Panc1 (cell line): ENCODE data around the gene OGDH. TPM values are rescaled to one million over a fixed set of nuclear protein-coding genes. Genes with fewer than 3 reads are reported as not detected.
"Not testable (repeated sequence)": the region's sequence is repeated elsewhere in the genome, so short reads cannot be mapped to it uniquely, and the experiment has no call there.

ENCODE experiments used
- ATAC-seq: fragments of 200-7000 bp; cut with Tn5 transposase; 2 replicates; pipeline ENCODE4 v1.9.1; 2020; ENCODE audit warnings: mild to moderate bottlenecking, moderate library complexity
- BruUV-seq: library from RNA; stranded (reverse); fragments of 400-500 nt; replicated peaks from 2 replicates; lab custom pipeline; 2021; lab: Mats Ljungman, UMichigan
- CTCF ChIA-PET: fragments of 300-600 bp; sonication (Branson Sonifier 250); formaldehyde crosslinking; loops from one replicate; lab custom pipeline; 2022; ENCODE audit warnings: antibody characterized with exemption; lab: Charles Lee
- POLR2A ChIA-PET: fragments of 300-600 bp; sonication (Branson Sonifier 250); formaldehyde crosslinking; loops from one replicate; lab custom pipeline; 2022; ENCODE audit warnings: antibody characterized with exemption; lab: Charles Lee
- DNase-seq: peaks from one replicate; pipeline ENCODE4 v3.0.0-alpha.2; 2010; ENCODE audit warnings: low read depth, low spot score
- H3K27ac ChIP-seq: 2 replicates; pipeline ENCODE4 v1.5.1; 2011; ENCODE audit warnings: mild to moderate bottlenecking, low read length, inconsistent platforms
- H3K27me3 ChIP-seq: fragments of 200-500 bp; sonication (Bioruptor generic); 2 replicates; pipeline ENCODE4 v1.6.0; 2014; ENCODE audit warnings: low read length, inconsistent platforms; ENCODE audit not compliant: control insufficient read depth, insufficient read depth
- H3K36me3 ChIP-seq: fragments of 200-500 bp; sonication (Bioruptor generic); 2 replicates; pipeline ENCODE4 v1.5.1; 2014; ENCODE audit warnings: inconsistent platforms, mild to moderate bottlenecking, low read length, moderate library complexity; ENCODE audit not compliant: control insufficient read depth, insufficient read depth
- H3K4me1 ChIP-seq: 2 replicates; pipeline ENCODE4 v1.5.1; 2011; ENCODE audit warnings: inconsistent platforms, mild to moderate bottlenecking, low read length, moderate library complexity; ENCODE audit not compliant: control insufficient read depth, insufficient read depth
- H3K4me3 ChIP-seq, 2 experiments: 2 replicates each; pipeline ENCODE4 v1.5.1; 2011 to 2012; ENCODE audit warnings: low read depth in 2 of 2, low read length in 2 of 2, mild to moderate bottlenecking in 2 of 2, inconsistent platforms in 1 of 2, moderate library complexity in 1 of 2
- H3K9me3 ChIP-seq: fragments of 200-500 bp; sonication (Bioruptor generic); 2 replicates; pipeline ENCODE4 v1.5.1; 2014; ENCODE audit warnings: low read depth, mild to moderate bottlenecking, inconsistent platforms, low read length, moderate library complexity; ENCODE audit not compliant: control insufficient read depth, insufficient read depth
- POLR2AphosphoS5 ChIP-seq: IDR thresholded peaks from 2 replicates; pipeline ENCODE4 v1.6.1; 2012; ENCODE audit warnings: mild to moderate bottlenecking, low read depth, low read length, moderate library complexity
- REST ChIP-seq, 2 experiments: IDR thresholded peaks; 2 replicates each; pipeline ENCODE4 v1.6.1; 2011 to 2012; ENCODE audit warnings: low read depth in 2 of 2, control low read depth in 1 of 2, low read length in 1 of 2, mild to moderate bottlenecking in 1 of 2, moderate library complexity in 1 of 2; ENCODE audit not compliant: insufficient read depth in 1 of 2
- SIN3A ChIP-seq: IDR thresholded peaks from 2 replicates; pipeline ENCODE4 v1.6.1; 2012; ENCODE audit warnings: low read depth, mild to moderate bottlenecking, low read length, moderate library complexity, borderline replicate concordance; ENCODE audit not compliant: insufficient read depth
- TCF7L2 ChIP-seq: IDR thresholded peaks from 2 replicates; pipeline ENCODE4 v1.6.1; 2011; ENCODE audit warnings: mild to moderate bottlenecking, low read depth, low read length, inconsistent platforms
- in situ Hi-C: cut with HindIII; loops from 2 replicates; pipeline ENCODE4 v1.10.0; 2016; ENCODE audit warnings: low sequenced_read_pairs, low pct_unique_long_range_greater_than_20kb
- intact Hi-C: fragments of 100-400 bp; cut with micrococcal nuclease; formaldehyde crosslinking; loops from one replicate; pipeline ENCODE4 v1.10.0; 2022; ENCODE audit not compliant: unreplicated experiment
- total RNA-seq: library from RNA; stranded (reverse); gene quantifications from one replicate; pipeline ENCODE4 v1.2.1, GENCODE V29; 2021; ENCODE audit not compliant: unreplicated experiment
- TF ChIP-seq, protein P1 (sequence below): fragments of 450-650 bp; IDR thresholded peaks from 2 replicates; pipeline ENCODE4 v1.5.1; 2017; ENCODE audit warnings: mild to moderate bottlenecking

OGDH gene
- total RNA-seq, 1 experiment from 2014 or later, result 166 TPM

DNA sequence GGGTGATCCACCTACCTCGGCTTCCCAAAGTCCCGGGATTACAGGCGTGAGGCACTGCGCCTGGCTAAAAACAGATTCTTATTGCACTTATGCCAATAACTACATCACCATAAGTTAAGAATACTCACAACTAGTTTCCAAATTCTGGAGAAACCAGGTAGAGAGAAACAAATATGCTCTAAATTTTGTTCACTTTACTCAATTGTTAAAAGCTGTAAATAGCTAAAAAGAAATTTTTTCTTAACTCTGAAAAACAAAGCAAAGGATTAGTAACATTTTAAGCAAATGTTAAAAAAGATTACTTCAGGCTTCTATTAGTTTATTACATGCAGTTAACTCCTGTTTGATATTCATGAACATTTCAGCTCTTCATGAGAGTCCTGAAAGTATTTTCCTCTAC is 113.9 kb downstream of the OGDH start:
- Histone ChIP-seq H3K4me1 (no peaks in the 10 kb centered on the region), H3K9me3 (no peaks in the 10 kb centered on the region), H3K27ac (no peak overlapping the region), H3K27me3 (no peaks in the 10 kb centered on the region), H3K36me3 (no peaks in the 10 kb centered on the region), H3K4me3 (no peak overlapping the region)
- in situ Hi-C loops (no loop called here), intact Hi-C loops (no loop called here)
- no peak for TF ChIP-seq SIN3A
- DNase-seq (no peak), ATAC-seq (no peak)
- ChIA-PET POLR2A (no interaction called here), CTCF (no interaction called here)
- BruUV-seq, result no TSS peak

GRCh38 chr7:44724276-44724675 is 117.8 kb downstream of the OGDH start:
- Histone ChIP-seq H3K9me3 (no peaks in the 10 kb centered on the region), H3K27ac (no peak overlapping the region), H3K27me3 (no peaks in the 10 kb centered on the region), H3K4me3 (no peak overlapping the region), H3K4me1 (no peaks in the 10 kb centered on the region), H3K36me3 (no peaks in the 10 kb centered on the region)
- CTCF ChIA-PET, result no interaction called here
- in situ Hi-C loops (no loop called here), intact Hi-C loops (no loop called here)
- POLR2A ChIA-PET, result no interaction called here
- TF ChIP-seq TCF7L2, result no peak
- no peak for TF ChIP-seq REST (IDR thresholded peaks at IDR 0.05; ENCODE audit: insufficient read depth in 1 of 2, low read depth in 2 of 2, low read length in 1 of 2)
- no peak for TF ChIP-seq SIN3A
- no peak for TF ChIP-seq POLR2AphosphoS5
- TF ChIP-seq, protein P1, sequence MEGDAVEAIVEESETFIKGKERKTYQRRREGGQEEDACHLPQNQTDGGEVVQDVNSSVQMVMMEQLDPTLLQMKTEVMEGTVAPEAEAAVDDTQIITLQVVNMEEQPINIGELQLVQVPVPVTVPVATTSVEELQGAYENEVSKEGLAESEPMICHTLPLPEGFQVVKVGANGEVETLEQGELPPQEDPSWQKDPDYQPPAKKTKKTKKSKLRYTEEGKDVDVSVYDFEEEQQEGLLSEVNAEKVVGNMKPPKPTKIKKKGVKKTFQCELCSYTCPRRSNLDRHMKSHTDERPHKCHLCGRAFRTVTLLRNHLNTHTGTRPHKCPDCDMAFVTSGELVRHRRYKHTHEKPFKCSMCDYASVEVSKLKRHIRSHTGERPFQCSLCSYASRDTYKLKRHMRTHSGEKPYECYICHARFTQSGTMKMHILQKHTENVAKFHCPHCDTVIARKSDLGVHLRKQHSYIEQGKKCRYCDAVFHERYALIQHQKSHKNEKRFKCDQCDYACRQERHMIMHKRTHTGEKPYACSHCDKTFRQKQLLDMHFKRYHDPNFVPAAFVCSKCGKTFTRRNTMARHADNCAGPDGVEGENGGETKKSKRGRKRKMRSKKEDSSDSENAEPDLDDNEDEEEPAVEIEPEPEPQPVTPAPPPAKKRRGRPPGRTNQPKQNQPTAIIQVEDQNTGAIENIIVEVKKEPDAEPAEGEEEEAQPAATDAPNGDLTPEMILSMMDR, result no peak
- no peak for ATAC-seq
- BruUV-seq, result no TSS peak
- DNase-seq, result no peak

GRCh38 chr7:44726250-44726649 is 119.8 kb downstream of the OGDH start:
- H3K27me3 ChIP-seq, H3K36me3 ChIP-seq, DNase-seq, H3K27ac ChIP-seq, POLR2A ChIA-PET, H3K4me3 ChIP-seq, ATAC-seq, BruUV-seq, in situ Hi-C loops, intact Hi-C loops, H3K4me1 ChIP-seq, H3K9me3 ChIP-seq, CTCF ChIA-PET: not testable (repeated sequence)
